Measurements from ENCODE around the gene EXO5.
"Not testable (repeated sequence)": the region's sequence is repeated elsewhere in the genome, so short reads cannot be mapped to it uniquely, and the experiment has no call there.

Gene EXO5

GRCh38 chr1:40553017-40553416 is 44.5 kb downstream of the EXO5 start:
- TF ChIP-seq CTCF (IDR thresholded peaks at IDR 0.05; ENCODE audit: low read depth, low read length): no peak

DNA sequence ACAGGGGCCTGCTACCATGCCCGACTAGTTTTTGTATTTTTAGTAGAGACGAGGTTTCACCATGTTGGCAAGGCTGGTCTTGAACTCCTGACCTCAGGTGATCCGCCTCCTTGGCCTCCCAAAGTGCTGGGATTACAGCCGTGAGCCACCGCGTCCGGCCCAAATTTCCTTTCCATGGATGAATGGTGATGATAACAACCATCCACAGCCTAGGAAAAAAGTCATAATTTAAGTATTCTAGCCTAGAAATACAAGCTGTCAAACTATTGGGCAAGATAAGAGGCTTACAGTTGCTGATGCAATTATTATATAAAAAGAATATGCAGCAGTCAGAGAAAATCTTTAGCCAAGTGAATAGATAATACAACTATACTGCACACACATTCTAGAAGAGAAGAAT is 46.2 kb downstream of the EXO5 start:
- DNase-seq (ENCODE audit: extremely low read depth, low read depth): not testable (repeated sequence)

More at GRCh38 chr1:40553017-40553416, 44.5 kb downstream of the EXO5 start:
- DNase-seq (ENCODE audit: extremely low read depth, low read depth): no peak

DNA sequence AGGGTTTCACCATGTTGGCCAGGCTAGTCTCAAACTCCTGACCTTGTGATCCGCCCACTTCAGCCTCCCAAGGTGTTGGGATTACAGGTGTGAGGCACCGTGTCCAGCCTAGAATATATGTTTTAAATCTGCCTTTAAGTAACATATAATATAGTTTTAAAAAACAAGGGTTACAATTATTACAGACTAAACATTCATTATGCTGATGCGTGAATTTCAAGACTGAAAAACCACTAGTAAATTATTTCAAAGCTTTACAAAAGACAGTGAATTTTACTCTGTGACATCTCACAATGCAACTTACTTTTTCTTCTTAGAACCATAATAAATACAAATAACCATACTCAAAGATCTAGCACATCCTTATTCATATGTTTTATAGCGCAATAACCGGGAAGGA is 47.6 kb downstream of the EXO5 start:
- no peak for DNase-seq (ENCODE audit: extremely low read depth, low read depth)
- no peak for TF ChIP-seq CTCF (IDR thresholded peaks at IDR 0.05; ENCODE audit: low read depth, low read length)

- DNase-seq (ENCODE audit: extremely low read depth, low read depth): not testable (repeated sequence)
Measured at GRCh38 chr1:40558241-40558640, 49.7 kb downstream of the EXO5 start.

DNA sequence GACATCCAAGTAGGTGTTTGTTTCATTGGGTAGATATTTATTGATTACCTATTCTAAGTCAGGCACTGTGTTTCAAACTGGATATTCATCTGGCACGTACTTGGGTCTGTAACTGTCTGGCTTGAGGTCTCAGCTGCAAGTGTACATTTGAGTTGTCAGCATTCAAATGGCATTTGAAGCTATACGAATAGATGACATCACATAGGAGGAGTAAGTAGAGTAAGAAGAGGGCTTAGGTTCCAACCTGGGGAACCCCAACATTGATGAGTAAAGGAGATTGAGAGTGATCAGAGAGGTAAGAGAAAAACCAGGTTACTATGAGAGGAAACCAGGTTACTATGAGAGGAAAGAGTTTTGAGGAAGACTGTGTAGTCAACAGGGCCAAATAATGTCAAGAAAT is 53.6 kb downstream of the EXO5 start:
- DNase-seq (ENCODE audit: extremely low read depth, low read depth): no peak
- TF ChIP-seq CTCF (IDR thresholded peaks at IDR 0.05; ENCODE audit: low read depth, low read length): no peak

DNA sequence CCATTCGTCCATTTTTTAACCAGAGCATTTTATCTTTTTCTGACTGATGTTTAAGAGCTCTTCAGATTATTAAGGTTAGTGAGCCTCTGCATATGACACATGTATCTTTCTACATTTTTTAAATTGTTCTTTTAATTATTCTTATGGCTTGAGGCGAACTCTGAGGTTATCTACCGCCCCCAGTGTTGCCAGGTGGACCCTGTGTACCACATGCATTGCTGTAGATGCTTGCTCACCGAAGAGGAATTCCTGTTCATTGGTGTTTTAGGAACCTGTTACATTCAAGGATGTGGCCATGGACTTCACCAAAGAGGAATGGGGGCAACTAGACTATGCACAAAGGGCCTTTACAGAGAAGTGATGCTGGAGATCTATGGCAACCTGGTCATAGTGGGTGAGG is 54.7 kb downstream of the EXO5 start:
- no peak for TF ChIP-seq CTCF (IDR thresholded peaks at IDR 0.05; ENCODE audit: low read depth, low read length)
- DNase-seq (ENCODE audit: extremely low read depth, low read depth): no peak

DNA sequence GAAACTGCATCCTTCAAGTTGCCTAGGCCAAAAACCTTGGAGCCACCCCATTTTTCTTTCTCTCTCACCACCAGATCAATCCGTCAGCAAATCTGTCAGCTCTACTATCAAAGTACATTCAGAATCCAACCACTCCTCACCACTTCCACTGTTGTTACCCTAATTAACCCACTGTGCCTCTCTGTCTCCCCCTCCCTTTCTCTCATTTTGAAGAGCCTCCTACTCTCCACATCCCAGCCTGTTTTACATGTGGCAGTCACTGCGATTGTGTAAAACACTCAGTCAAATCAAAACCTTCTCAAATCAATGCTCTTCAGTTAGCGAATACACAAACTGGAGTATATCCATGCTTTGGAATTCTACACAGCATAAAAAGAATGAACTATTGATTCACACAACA is 55.9 kb downstream of the EXO5 start:
- no peak for DNase-seq (ENCODE audit: extremely low read depth, low read depth)
- no peak for TF ChIP-seq CTCF (IDR thresholded peaks at IDR 0.05; ENCODE audit: low read depth, low read length)

- TF ChIP-seq CTCF (IDR thresholded peaks at IDR 0.05; ENCODE audit: low read depth, low read length): no peak
- no peak for DNase-seq (ENCODE audit: extremely low read depth, low read depth)
Measured at GRCh38 chr1:40564913-40565312, 56.3 kb downstream of the EXO5 start.

Data from AG09319 (cell line).